SH-SY5Y (cell line): ENCODE measurements around the gene MTHFSD.

Experiments
- GATA2 ChIP-seq: IDR thresholded peaks from 2 replicates; pipeline ENCODE4 v1.6.1; 2011; ENCODE audit warnings: mild to moderate bottlenecking, low read depth, low read length
- GATA3 ChIP-seq: IDR thresholded peaks from 2 replicates; pipeline ENCODE4 v1.6.1; 2011; ENCODE audit warnings: low read depth, mild to moderate bottlenecking, low read length, moderate library complexity

DNA sequence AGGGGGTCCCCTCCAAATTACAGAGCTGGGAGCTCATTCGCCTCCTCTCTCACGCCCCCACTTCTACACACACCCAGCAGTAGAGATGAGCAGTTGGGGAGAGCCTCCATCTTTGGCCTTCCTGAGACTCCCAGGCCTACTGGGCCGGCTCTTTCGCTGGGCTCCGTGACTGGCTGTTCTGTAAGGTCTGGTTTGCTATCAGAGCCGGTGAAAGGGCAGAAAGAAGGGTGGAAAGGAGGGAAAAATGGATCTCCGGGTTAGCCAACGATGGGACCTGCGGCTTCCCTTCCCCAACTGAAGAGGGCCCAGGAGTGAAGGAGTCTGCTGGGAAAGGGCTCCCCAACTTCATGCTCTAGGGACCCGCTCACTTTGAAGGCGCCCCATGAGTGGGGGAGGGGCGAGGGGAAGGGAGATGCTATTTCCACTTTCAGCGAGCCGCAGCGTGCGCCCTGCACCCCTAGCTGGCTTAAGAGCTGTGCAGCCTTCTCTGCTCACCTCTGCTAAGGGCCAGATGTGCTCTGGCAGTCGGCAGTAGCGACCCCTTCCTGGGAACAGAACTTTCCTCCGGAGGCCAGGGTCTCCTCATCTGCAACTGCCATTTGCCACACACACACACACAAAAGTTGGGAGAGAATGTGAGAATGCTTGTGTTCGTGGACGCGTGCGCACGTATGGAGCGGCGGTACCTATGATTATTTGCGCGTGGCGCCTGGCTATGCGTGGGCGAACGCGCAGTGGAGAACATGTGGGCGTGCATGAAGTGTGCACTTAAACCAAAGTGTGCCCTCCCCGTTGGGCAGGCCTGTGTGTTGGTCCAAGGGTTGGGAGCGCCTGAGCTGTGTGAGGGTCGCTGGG, 47.6 kb downstream of the MTHFSD start:
- TF ChIP-seq GATA2: no peak
- TF ChIP-seq GATA3: no peak
